GM23338 (cell line): ENCODE data around the gene DNAH8. TPM values are rescaled to one million over a fixed set of nuclear protein-coding genes. Genes with fewer than 3 reads are reported as not detected.

ENCODE experiments used
- ATAC-seq: fragments of 200-7000 bp; cut with Tn5 transposase; 3 replicates; pipeline ENCODE4 v1.9.1; 2020
- DNase-seq: peaks from one replicate; pipeline ENCODE4 v3.0.0-alpha.2; 2015; ENCODE audit warnings: low spot score
- H2AFZ ChIP-seq: fragments of 200-600 bp; sonication (generic); 2 replicates; pipeline ENCODE4 v1.8.0; 2016; ENCODE audit warnings: antibody characterized with exemption, mild to moderate bottlenecking, moderate library complexity
- H3F3A ChIP-seq: fragments of 200-600 bp; sonication (generic); replicated peaks from 2 replicates; pipeline ENCODE4 v1.8.0; 2017; ENCODE audit warnings: antibody characterized with exemption, mixed run types, low read depth
- H3K27ac ChIP-seq: fragments of 200-600 bp; sonication (generic); 2 replicates; pipeline ENCODE4 v1.6.1; 2016; ENCODE audit warnings: low read depth
- H3K27me3 ChIP-seq: fragments of 200-600 bp; sonication (generic); 2 replicates; pipeline ENCODE4 v1.8.0; 2016; ENCODE audit warnings: mild to moderate bottlenecking, mixed run types, moderate library complexity; ENCODE audit not compliant: insufficient read depth
- H3K36me3 ChIP-seq: fragments of 200-600 bp; sonication (generic); 2 replicates; pipeline ENCODE4 v1.8.0; 2016; ENCODE audit warnings: mild to moderate bottlenecking; ENCODE audit not compliant: insufficient read depth
- H3K4me1 ChIP-seq: fragments of 200-600 bp; sonication (generic); 2 replicates; pipeline ENCODE4 v1.8.0; 2016; ENCODE audit warnings: mild to moderate bottlenecking, moderate library complexity; ENCODE audit not compliant: insufficient read depth
- H3K4me2 ChIP-seq: fragments of 200-600 bp; sonication (generic); 2 replicates; pipeline ENCODE4 v1.7.1; 2017; ENCODE audit warnings: mixed run types
- H3K4me3 ChIP-seq: fragments of 200-600 bp; sonication (generic); 2 replicates; pipeline ENCODE4 v1.6.1; 2016; ENCODE audit warnings: mixed run types
- H3K79me2 ChIP-seq: fragments of 200-600 bp; sonication (generic); replicated peaks from 2 replicates; pipeline ENCODE4 v1.8.0; 2017; ENCODE audit warnings: mild to moderate bottlenecking; ENCODE audit not compliant: insufficient read depth
- H3K9me2 ChIP-seq: fragments of 200-600 bp; sonication (generic); 2 replicates; pipeline ENCODE4 v1.8.0; 2017; ENCODE audit not compliant: insufficient read depth
- H4K20me1 ChIP-seq: fragments of 200-600 bp; sonication (generic); replicated peaks from 2 replicates; pipeline ENCODE4 v1.8.0; 2017; ENCODE audit warnings: mild to moderate bottlenecking; ENCODE audit not compliant: insufficient read depth
- H3K27ac Mint-ChIP-seq: 2 replicates; pipeline ENCODE4 v1.8.0; 2020; ENCODE audit warnings: inconsistent platforms, mild to moderate bottlenecking, moderate library complexity, mixed read lengths
- H3K27me3 Mint-ChIP-seq: 3 replicates; pipeline ENCODE4 v1.8.0; 2022; ENCODE audit warnings: low read depth, mild to moderate bottlenecking, moderate library complexity, mixed read lengths, inconsistent platforms; ENCODE audit not compliant: insufficient read depth, poor library complexity
- H3K36me3 Mint-ChIP-seq: 3 replicates; pipeline ENCODE4 v1.8.0; 2021; ENCODE audit warnings: low read depth, mild to moderate bottlenecking, inconsistent platforms, moderate library complexity, mixed read lengths
- H3K4me1 Mint-ChIP-seq: 3 replicates; pipeline ENCODE4 v1.8.0; 2020; ENCODE audit warnings: mild to moderate bottlenecking, inconsistent platforms, mixed read lengths
- H3K4me3 Mint-ChIP-seq: 3 replicates; pipeline ENCODE4 v1.8.0; 2021; ENCODE audit warnings: moderate library complexity, mild to moderate bottlenecking, inconsistent platforms, mixed read lengths
- H3K9me3 Mint-ChIP-seq: 3 replicates; pipeline ENCODE4 v1.8.0; 2020; ENCODE audit warnings: moderate library complexity, mild to moderate bottlenecking, inconsistent platforms, mixed read lengths
- CREB1 ChIP-seq: fragments of 250-450 bp; sonication (Bioruptor Pico); IDR thresholded peaks from 2 replicates; pipeline ENCODE4 v1.5.0; 2020; ENCODE audit warnings: low read depth, mild to moderate bottlenecking, moderate library complexity
- CTCF ChIP-seq, 2 experiments: fragments of 200-600 bp in 1 of 2; sonication (generic) in 1 of 2; conservative IDR thresholded peaks; 2 replicates each; pipeline versions ENCODE4 v1.5.1 to v1.6.1; 2016 to 2017; ENCODE audit warnings: antibody characterized with exemption in 2 of 2, low read depth in 2 of 2, mild to moderate bottlenecking in 2 of 2, moderate library complexity in 1 of 2
- EZH2 ChIP-seq: fragments of 200-600 bp; sonication (generic); IDR thresholded peaks from one replicate; pipeline ENCODE4 v1.8.0; 2017; ENCODE audit warnings: antibody characterized with exemption, mild to moderate bottlenecking, low read depth; ENCODE audit not compliant: unreplicated experiment
- EZH2phosphoT487 ChIP-seq: fragments of 200-600 bp; sonication (generic); IDR thresholded peaks from one replicate; pipeline ENCODE4 v1.8.1; 2018; ENCODE audit warnings: antibody characterized with exemption; ENCODE audit not compliant: unreplicated experiment
- POLR2AphosphoS5 ChIP-seq: IDR thresholded peaks from 2 replicates; pipeline ENCODE4 v1.6.1; 2016; ENCODE audit warnings: antibody characterized with exemption, low read depth
- REST ChIP-seq: IDR thresholded peaks from one replicate; pipeline ENCODE4 v1.6.1; 2018; ENCODE audit warnings: antibody characterized with exemption; ENCODE audit not compliant: unreplicated experiment
- STAT1 ChIP-seq: IDR thresholded peaks from one replicate; pipeline ENCODE4 v1.6.1; 2016; ENCODE audit warnings: antibody characterized with exemption; ENCODE audit not compliant: unreplicated experiment
- ZNF114 ChIP-seq: fragments of 250-450 bp; sonication (Bioruptor Pico); IDR thresholded peaks from 2 replicates; pipeline ENCODE4 v1.5.0; 2020; ENCODE audit warnings: mild to moderate bottlenecking, moderate library complexity
- ZNF331 ChIP-seq: fragments of 250-450 bp; sonication (Bioruptor Pico); IDR thresholded peaks from 2 replicates; pipeline ENCODE4 v1.5.0; 2020; ENCODE audit warnings: low read depth, mild to moderate bottlenecking, moderate library complexity
- polyA plus RNA-seq: library from polyadenylated mRNA; unstranded; fragments of >200 nt; fragmentation: Nextera tagmentation; extraction: Ambion mirVana; gene quantifications from 2 replicates; pipeline ENCODE4 v1.2.1, GENCODE V29; 2016
- total RNA-seq: library from RNA; depleted of rRNA; stranded (reverse); fragments of >200 nt; shearing (Covaris generic); gene quantifications from 2 replicates; pipeline ENCODE4 v1.2.3, GENCODE V29; 2014
- TF ChIP-seq, protein P1 (sequence below): IDR thresholded peaks from 2 replicates; pipeline ENCODE4 v1.6.1; 2016; ENCODE audit warnings: antibody characterized with exemption

DNAH8 gene
- total and polyA plus RNA-seq, 2 experiments from 2014 or later = 0.02 TPM; not detected in 1

DNA sequence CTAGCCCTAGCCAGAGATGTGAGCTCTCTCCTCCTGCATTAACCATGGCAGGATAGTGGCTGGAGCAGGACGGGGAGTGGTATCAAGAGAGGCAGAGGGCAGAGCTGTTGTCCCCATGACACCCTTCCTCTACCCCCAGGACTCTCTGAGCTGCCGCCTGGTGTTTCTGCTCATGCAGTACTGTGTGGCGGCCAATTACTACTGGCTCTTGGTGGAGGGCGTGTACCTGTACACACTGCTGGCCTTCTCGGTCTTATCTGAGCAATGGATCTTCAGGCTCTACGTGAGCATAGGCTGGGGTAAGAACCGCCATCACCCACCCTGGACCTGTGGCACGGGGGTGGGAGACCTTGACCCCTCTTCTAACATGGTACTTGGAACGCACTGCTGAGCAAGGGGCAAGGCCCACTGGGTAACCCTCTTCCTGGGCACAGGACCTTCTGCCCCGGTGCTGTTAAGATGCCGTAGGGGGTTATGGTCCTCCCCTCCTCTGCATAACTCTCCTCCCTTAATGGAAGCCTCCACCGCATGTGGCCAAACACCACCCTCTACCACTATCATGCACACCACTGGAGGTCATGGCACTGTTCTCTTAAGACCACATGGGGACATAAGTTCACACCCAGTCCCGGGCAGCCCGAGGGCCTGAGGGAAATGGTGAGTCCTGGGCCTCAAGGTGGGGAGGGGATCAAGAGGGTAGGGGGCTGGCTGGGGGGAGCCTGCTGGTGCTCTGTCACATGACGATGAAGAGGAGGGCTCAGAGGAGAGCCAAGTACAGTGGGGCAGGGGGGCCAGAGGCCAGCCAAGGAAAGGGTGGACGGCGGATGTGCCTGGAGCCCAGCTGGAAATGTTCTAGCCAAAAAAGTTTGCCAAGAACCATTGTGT is 358.6 kb downstream of the DNAH8 start:
- peaks cover 17% of the 10 kb centered on the region for H3K27me3 Mint-ChIP-seq

More for the DNA sequence above, 358.6 kb downstream of the DNAH8 start:
- Mint-ChIP-seq H3K4me3 (no peak overlapping the region), H3K9me3 (no peaks in the 10 kb centered on the region), H3K27ac (no peak overlapping the region), H3K4me1 (peaks cover 15% of the 10 kb centered on the region), H3K36me3 (peaks cover 2% of the 10 kb centered on the region; the same call in 2 of the 3 replicates)
- H3K36me3 ChIP-seq = no peaks in the 10 kb centered on the region; the same call in 1 of the 2 replicates
- no peaks in the 10 kb centered on the region for H3F3A ChIP-seq
- no peaks in the 10 kb centered on the region for H3K27me3 ChIP-seq
- TF ChIP-seq STAT1 = no peak
- no peak for TF ChIP-seq EZH2
- TF ChIP-seq ZNF114 (CRISPR knock-in tag) = no peak
- TF ChIP-seq REST = no peak
- no peak for TF ChIP-seq EZH2phosphoT487
- no peak for TF ChIP-seq ZNF331 (CRISPR knock-in tag)
- TF ChIP-seq, protein P1, sequence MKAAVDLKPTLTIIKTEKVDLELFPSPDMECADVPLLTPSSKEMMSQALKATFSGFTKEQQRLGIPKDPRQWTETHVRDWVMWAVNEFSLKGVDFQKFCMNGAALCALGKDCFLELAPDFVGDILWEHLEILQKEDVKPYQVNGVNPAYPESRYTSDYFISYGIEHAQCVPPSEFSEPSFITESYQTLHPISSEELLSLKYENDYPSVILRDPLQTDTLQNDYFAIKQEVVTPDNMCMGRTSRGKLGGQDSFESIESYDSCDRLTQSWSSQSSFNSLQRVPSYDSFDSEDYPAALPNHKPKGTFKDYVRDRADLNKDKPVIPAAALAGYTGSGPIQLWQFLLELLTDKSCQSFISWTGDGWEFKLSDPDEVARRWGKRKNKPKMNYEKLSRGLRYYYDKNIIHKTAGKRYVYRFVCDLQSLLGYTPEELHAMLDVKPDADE = no peak
- TF ChIP-seq CTCF (conservative IDR thresholded peaks at IDR 0.05; ENCODE audit: low read depth in 2 of 2) = no peak
- no peak for TF ChIP-seq POLR2AphosphoS5
- no peak for TF ChIP-seq CREB1 (CRISPR knock-in tag)
- no peak overlapping the region for H3K4me3 ChIP-seq
- no peak overlapping the region for H3K27ac ChIP-seq
- H3K79me2 ChIP-seq = no peaks in the 10 kb centered on the region
- peaks cover 7% of the 10 kb centered on the region for H3K4me1 ChIP-seq
- no peak overlapping the region for H2AFZ ChIP-seq
- DNase-seq (no peak), ATAC-seq (no peak)
- H3K4me2 ChIP-seq = no peak overlapping the region
- no peaks in the 10 kb centered on the region for H4K20me1 ChIP-seq
- no peaks in the 10 kb centered on the region for H3K9me2 ChIP-seq
